ENCODE measurements around the gene LYPD8.
"Not testable (repeated sequence)": the region's sequence is repeated elsewhere in the genome, so short reads cannot be mapped to it uniquely, and the experiment has no call there.

Gene LYPD8, protein sequence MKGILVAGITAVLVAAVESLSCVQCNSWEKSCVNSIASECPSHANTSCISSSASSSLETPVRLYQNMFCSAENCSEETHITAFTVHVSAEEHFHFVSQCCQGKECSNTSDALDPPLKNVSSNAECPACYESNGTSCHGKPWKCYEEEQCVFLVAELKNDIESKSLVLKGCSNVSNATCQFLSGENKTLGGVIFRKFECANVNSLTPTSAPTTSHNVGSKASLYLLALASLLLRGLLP

DNA sequence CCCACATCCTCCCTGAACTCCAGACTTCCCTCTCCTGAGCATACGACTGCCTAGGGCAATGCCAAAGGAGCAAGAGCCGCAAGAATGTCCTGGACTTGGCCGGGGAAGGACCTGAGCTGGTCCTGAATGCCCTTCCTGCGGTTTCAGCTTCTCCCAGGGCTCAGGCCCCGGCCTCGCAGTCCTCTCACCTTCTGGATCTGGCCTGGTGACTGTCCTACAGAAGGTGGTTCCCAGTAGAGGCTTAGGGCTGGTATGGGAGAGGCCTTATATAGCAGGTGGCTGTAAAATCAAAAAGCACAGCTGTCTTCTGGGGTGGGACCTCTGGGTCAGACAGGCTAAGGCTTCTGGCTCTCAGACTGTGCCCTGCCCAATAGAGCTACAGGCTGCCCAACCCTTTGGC lies at the start of gene LYPD8:
TSS of gene LYPD8 (minus strand) at position 243 of the 400 bp plus-strand sequence. CDS start 4,678 bp downstream, outside the sequence.
- DNase-seq = no peak

DNA sequence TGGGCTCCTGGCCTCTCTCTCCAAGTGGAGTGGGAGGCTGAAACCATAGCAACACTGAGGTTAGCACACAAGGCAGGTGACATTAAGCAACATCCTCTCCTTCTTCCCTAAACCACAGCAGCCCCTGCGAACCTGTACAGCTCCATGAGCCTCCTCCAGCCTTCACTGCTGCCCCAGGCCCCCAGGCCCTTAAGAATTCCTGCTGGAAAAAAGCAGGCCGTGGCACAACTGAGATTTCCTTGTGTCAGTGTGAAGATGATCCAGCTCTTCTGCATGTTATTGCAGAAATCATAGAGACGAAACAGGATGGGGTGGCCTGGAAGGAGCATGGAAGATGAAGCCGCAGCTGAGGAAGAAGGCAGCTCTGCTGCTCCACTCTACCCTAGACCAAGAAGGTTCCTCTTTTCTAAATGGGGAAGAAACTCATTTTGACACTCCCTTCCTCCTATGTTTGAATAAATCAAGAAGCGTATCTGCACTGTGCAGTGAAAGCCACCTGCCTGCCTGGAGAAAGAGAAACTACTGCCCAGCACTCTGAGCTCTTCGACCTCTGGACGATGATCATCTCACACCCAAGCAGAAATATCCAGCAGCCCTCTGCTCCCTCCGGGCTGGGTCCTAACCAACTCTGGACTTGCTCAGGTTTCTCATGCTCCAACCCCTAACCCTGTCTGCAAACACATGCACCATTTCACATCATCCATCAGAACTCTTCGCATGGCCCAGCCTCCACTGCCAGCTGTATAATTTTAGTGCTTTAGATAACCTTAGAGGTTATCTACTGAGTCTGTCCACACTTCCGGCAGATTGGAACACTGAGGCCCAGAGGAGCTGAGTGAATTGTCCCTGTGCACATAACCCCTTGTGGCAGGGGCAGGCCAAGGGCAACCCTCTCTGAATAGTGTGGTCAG lies 49.5 kb upstream of the LYPD8 start:
- DNase-seq = no peak

DNA sequence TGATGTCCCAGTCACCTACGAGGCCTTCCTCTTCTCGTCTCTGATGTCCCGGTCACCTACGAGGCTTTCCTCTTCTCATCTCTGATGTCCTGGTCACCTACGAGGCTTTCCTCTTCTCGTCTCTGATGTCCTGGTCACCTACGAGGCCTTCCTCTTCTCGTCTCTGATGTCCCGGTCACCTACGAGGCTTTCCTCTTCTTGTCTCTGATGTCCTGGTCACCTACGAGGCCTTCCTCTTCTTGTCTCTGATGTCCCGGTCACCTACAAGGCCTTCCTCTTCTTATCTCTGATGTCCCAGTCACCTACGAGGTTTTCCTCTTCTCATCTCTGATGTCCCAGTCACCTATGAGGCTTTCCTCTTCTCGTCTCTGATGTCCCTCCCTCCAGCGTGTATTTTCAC lies 47.9 kb upstream of the LYPD8 start:
- DNase-seq = not testable (repeated sequence)

DNA sequence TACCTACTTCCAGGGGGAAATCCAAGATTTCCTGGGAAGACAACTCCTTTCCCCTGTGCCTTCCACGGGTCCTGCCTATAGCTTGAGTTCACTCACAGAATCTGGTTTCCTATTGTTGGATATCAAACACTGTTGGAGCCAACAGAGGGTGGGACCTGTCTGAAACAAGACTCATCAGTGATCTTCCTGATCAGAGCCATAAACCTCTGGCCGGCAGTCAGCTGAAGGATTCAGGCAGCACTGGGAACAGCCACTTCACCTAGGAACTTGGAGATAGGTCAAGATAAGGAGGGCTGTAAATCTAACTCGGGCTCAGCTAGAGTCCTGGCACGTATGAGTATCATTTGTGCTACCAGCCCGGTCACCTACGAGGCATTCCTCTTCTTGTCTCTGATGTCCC lies 46.9 kb upstream of the LYPD8 start:
- DNase-seq = no peak

DNA sequence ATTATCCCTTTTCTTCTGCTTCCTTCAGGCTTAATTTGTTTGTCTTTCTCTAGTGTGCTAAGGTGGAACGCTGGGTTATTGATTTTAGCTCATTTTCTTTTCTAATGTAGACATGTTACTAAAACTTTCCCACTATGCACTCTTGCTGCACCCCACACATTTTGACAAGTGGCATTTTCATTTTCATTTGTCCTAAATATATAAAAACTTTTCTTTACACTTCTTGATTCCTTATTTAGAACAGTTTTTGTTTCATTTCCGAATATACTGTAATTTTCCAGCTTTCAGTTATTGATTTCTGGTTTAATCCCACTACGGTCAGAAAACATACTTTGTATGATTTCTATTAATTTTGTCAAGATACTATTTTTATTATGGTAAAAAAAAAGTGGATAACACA lies 44.9 kb upstream of the LYPD8 start:
- DNase-seq = no peak

DNA sequence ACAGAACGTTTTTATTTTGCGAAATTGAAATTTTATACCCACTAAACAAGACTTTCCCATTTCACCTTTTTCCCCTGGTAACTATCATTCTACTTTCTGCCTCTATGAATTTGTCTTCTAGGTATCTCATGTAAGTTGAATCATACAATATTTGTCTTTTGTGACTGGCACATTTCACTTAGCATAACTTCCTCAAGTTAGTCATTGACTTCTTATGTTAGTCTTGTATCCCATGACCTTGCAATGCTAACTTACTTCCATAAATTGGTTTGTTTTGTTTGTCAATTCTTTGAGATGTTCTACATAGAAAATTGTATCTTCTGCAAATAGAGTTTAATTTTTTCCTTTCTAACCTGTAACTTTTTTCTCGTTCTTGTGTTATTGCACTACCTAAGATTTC lies 43.2 kb upstream of the LYPD8 start:
- no peak for DNase-seq

DNA sequence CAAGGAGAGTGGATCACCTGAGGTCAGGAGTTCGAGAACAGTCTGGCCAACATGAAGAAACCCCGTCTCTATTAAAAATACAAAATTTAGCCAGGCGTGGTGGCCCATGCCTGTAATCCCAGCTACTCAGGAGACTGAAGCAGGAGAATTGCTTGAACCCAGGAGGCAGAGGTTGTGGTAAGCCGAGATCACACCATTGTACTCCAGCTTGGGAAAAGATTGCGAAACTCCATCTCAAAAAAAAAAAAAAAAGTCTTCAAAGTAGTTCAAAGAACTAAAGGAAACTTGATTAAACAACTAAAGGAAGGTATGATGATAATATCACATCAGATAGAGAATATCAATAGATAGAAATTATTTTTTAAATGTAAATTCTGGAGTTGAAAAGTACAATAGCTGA lies 39.1 kb upstream of the LYPD8 start:
- not testable (repeated sequence) for DNase-seq

DNA sequence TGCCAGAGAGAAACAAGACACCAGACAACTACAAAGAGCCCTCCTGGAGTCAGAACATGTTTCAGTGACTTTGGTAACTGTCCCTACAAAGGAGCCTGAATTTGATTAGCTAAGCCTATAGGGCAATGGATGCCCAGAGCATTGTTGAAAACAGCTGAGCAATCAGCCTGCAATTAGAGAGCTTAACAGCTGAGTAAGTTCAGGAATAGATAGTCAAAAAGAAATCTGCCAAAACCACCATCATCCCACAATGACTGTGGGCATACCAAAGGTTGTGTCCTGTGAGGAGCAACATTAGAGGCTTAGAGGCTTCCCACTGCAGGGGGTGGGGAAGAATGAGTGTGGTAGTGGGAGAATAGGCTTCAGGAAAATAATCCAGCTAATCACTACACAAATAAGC lies 38.0 kb upstream of the LYPD8 start:
- DNase-seq = no peak

DNA sequence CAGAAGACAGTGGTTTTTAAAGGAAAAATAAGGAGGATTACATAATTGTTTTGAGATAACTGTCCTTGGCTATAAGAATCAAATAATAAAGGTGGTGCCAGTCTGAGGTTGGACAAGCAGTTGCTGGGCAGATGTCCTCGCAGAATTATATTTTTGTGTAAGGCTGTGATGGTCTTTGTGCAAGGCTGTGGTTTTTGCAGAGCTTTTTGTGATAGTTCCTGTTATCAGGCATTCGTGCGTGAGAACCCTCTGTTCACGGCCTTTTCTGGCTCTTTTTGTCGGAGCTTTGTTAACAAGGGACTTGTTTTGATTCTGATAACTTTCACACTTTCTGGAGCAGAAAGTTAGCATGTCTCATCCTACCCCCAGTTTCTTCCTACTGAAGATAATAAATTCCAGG lies 36.8 kb upstream of the LYPD8 start:
- DNase-seq = no peak

DNA sequence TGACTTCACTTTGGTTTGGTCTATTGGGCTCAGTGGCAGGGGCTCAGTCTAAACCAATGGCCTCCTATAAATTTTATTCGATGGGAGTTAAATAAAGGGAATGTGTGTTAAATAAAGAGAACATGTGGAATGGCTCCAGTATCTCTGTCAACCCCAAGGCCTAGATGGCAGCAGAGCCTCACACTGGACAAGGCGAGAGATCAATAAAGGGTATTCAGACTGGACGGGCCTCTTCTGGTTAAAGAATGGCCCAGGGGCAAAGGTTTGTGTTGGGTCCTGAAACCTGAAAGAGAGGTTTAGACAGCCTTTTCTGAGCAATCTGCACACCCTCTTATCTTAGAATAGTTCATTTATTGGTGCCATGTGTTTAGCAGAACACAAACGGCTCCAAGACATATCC lies 35.5 kb upstream of the LYPD8 start:
- DNase-seq = no peak

DNA sequence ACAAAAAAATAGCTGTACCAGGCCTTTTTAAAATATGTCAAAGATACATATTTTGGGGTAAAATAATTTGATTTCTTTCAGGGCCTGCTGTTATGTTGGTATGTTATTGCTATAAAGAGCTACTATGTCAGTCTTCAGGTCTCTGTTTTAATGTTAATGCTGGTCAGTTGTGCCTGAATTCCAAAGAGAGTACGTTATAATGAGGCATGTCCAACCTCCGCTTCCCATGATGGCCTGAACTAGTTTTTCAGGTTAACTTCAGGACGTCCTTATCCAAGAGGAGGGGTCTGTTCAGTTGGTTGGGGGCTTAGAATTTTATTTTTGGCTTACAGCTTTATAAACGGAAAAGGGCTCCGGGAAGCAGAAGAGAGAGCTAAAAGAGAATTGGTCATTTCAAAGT lies 34.9 kb upstream of the LYPD8 start:
- DNase-seq = no peak

DNA sequence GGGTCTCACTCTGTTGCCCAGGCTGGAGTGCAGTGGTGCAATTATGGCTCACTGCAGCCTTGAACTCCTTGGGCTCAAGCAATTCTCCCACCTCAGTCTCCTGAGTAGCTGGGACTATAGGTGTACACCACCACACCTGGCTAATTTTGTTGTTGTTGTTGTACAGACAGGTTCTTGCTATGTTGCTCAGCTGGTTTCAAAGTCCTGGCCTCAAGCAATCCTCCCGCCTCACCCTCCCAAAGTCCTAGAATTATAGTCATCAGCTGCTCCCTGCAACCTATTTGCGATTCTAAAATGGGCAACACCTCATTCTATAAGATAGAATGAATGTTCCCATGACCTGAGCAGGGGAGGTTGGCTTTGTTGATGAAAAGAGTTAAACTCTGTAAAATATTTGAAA lies 33.8 kb upstream of the LYPD8 start:
- DNase-seq = not testable (repeated sequence)

DNA sequence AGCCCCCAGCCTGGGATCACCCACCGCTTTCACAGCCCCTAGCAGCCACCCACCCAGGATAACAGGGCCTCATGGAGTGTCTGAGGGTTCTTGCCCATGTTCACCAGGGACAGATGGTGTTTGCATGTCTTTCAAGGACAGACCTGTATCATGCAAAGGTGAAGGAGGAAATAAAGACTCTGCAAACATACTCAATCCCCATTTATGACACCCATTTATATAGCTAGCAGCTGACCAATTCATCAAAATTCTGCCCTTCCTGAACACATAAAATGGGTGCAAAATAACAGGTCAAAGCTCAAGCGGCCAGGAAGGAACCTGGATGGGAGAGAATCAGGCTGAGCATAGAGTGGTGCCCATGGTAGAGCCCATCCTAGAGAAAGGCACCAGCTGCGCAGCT lies 32.8 kb upstream of the LYPD8 start:
- no peak for DNase-seq

DNA sequence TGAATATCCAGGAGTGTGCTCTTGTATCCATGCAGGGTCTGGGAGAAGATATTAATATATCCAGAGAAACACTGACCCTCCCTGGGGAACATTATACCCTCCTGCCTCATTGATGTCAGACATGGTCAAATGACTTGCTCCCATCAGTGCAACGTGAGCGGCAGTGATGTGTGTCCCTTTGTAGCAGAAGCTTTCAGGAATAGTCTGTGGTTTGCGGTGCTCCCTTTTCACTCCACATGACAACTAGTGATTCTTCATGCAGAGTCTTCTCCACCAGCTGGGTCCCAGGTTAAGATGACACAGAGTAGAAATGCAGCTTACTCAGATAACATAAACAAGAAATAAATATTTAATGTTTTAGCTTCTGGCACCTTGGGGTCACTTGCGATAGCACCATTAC lies 31.9 kb upstream of the LYPD8 start:
- no peak for DNase-seq

DNA sequence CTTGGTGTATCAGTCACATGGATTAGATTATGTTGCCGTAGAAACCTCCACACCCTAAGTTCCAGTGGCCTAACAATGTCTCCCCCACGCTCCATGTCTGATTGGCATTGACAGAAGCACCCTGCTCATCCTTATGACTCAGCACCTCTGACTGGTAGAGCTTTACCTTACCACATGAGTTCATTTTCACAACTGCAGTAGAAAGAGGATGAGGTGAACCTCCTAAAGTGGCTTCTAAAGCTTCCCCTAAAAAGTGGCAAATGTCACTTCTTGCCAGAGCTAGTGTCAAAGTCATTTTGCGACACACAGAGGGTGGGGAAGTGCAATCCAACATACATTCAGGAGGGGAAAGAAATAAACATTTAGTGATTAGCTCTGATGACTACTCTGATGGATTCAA lies 30.6 kb upstream of the LYPD8 start:
- DNase-seq = no peak

DNA sequence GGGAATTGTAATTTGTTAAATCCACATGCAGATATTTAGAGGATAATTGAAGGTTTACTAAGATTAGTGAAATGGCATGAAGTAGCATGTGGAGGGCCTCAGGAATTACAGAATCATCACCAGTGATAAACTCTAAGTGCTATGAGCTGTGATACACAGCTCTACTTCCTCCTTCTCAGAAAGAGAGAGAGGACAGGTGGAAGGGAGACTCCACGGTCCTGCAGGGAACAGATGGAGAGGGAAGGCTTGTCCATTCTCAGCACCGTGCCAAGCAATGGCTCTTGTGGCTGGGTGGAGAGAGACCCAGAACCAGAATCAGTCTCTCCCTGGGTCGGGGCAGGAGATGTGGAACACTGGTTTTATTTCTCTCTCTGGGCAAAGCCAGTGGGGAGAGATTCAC lies 27.8 kb upstream of the LYPD8 start:
- DNase-seq = peak in 1 of 2 experiments; percentile 33

DNA sequence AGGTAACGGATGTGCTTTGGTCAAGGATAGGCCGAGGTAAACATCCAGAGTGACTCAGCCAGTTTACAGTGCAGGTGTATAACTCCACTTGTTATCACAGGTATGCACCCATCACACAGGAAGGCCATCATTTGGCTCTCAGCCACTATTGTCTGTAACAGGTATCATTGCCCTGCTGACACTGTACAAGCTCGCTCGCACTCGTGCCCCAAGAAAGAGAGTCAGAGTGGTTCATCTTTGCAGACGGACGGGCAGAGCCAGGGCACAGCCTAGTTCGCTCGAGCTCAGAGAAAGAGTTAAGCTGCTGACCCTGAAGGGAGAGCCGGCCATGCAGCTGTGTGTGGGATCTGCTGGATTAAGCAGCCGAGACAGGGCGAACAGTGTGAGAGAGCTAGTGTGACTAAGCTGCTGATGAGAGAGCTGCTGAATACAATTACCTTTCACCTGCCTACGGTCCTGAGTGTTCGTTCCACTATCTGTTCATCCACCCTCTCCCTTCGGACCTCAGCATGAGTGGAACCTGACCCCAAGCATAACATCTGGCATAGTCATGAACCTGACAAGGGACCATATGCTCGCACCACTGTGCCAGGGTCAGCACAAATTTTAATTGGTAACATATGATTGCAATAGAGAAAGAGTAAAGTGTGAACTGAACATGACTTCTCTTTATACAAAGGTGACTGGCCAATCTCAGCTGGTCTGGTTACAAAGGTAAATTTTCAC lies 27.0 kb upstream of the LYPD8 start:
- peak in 1 of 2 experiments; percentile 53 for DNase-seq

DNA sequence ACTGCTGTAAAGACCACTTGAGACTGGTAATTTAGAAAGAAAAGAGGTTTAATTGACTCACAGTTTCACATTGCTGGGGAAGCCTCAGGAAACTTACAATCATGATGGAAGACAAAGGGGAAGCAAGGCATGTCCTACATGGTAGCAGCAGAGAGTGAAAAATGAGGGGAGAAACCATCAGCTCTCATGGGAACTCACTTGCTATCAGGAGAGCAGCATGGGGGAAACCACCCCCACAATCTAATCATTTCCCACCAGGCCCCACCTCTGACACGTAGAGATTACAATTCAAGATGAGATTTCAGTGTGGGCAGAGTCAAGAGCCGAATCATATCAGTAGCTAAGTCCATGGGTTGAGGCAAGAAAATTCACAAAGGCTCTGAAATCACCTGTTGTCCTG lies 23.8 kb upstream of the LYPD8 start:
- DNase-seq = no peak

DNA sequence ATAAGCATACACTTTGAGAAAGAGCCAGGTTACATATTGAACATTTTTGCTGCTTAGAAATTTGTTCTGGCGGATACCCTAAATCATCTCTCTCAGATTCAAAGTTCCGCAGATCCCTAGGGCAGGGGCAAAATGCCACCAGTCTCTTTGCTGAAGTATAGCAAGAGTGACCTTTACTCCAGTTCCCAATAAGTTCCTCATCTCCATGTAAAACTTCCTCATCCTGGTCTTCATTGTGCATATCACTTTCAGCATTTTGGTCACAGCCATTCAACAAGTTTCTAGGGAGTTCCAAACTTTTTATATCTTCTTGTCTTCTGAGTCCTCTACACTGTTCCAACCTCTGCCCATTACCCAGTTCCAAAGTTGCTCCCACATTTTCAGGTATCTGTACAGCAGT lies 23.3 kb upstream of the LYPD8 start:
- no peak for DNase-seq

DNA sequence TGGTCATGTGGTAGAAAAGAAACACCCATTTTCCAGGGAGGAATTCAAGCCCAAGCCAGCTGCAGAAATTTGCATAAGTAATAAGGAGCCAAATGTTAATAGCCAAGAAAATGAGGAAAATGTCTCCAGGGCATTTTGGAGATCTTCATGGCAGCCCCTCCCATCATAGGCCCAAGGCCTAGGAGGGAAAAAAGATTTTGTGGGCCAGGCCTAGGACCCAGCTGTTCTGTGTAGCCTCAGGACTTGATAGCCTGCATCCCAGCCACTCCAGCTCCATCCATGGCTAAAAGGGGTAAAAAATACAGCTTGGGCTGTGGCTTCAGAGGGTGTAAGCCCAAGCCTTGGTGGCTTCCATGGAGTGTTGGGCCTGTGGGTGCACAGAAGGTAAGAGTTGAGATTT lies 21.4 kb upstream of the LYPD8 start:
- DNase-seq = no peak

DNA sequence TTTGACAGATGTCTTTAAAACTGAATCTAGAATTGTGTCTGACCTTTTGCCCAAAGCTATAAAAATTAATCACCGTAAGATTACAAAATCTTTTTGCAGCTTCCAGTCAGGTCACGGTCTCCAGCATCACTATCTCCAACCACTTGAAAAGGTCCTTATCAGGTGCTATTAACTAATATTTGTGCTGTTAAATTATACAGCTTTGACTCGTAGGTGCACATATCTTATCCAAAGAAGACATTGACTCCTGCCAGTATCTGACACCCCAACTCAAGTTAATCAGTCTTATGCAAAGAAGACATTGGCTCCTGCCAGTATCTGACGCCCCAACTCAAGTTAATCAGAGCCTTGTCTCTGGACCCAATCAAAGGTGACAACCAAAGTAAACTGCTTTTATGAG lies 19.9 kb upstream of the LYPD8 start:
- no peak for DNase-seq

DNA sequence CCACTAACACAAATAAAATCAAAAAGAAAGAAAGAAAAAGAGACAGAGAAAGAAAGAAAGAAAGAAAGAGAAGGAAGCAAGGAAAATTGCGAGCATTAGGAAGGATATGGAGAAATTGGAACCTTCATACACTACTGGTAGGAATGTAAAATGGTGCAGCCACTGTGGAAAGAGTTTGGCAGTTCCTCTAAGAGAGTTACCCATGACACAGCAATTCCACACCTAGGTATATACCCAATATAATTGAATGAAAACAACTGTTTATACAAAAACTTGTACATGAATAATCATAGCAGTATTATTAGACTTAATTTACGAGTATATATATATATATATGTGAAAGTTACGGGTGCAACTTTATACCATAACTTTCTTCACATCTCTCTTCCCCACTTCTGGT lies 4.1 kb upstream of the LYPD8 start:
- no peak for DNase-seq

DNA sequence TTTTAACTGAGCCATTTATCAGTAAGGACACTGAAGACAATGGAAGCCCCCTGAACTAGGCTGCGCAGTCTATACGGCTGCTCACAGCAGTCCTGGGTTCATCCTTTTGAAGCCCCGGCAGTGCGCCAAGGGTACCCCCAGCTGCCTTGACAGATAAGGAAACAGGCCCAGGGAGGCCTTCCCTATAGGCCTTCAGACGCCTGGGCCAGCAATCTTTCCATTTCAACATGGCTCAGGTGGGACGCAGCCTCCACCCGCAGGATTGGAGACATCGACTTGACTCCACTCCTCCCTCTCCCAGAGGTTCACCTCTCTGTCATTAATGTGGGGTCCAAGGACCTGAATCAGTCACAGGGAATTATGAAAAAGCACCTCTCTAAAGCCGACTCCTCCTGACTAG lies 2.8 kb upstream of the LYPD8 start:
- no peak for DNase-seq

DNA sequence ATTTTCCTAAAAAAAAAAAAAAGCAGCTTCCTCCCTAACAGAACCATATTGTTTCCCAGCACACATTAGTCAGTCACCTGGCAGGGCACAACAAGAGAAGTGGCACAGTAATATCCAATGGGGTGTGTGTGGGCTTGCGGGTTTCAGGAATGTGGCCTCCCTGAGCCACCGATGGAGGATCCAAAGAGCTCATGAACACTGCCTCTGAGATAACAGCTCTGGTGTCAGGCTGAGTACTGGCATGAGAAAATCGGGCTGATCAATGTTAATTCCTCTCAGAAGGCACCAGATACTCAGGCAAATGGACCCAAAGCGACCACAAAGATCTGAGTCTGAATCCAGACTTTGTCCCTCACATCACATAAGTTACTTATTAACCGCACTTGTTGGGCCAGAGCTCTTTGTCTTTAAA lies 2.2 kb upstream of the LYPD8 start:
- DNase-seq = no peak
